NAMALWA (cell line): ENCODE data around the gene FAM20A.

ENCODE experiments used
- DNase-seq: peaks from one replicate; pipeline ENCODE4 v3.0.0-alpha.2; 2015; ENCODE audit warnings: low spot score

Gene FAM20A

DNA sequence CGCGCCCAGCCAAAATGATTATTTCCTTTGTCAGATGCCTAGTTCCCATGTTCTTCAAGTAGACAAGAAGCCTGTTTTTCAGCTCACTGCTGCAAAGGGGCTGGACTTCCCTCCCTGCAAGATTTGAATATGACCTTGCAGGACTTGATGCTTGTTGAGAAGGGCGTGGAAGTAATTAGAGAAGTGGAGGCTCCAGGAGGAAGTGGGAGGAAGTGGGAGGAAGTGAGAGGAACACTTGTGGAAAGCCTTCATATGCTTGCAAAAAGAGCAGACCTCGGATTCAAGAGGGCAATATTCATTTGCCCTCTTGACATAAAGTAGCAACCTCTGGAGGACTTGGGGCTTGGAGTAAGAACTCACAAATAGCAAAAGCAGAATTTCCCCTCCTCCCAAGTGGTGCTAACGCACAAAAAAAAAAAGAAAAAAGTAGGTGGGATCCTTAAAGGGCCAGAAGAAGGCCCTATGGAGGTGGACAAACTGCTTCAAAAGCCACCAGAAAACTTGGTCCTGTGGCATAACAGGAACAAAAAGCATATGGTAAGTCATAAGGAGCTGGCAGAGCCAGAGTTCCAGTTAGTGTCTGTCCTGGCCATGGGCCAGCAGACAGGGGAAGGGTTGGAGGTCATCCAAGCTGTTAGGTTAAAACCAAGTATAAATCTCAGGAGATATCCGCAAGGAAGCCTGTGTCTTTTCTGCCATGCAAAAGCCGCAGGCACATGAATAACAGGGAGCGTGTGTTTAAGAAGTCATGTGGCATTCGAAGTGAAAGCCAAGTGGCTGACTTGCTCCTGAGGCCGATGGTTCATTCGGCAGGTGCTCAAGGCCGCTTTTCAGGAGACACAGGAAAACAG, 109.6 kb downstream of the FAM20A start:
- peak; percentile 46 for DNase-seq

- DNase-seq, result no peak
These were observed 111.2 kb downstream of the FAM20A start for GRCh38 chr17:68489919-68490318.
